AG04449 (cell line): ENCODE results near the gene VAPA.

Experiments
- CTCF ChIA-PET: fragments of 350-600 bp; formaldehyde crosslinking; extraction: SDS; loops from one replicate; lab custom pipeline; 2021; ENCODE audit warnings: antibody characterized with exemption; lab: Yijun Ruan, JAX
- POLR2A ChIA-PET: fragments of 400-600, 350-600 bp; formaldehyde crosslinking; extraction: SDS; loops from one replicate; lab custom pipeline; 2020; ENCODE audit warnings: antibody characterized with exemption, inconsistent platforms; lab: Yijun Ruan, JAX
- DNase-seq: peaks from one replicate; pipeline ENCODE4 v3.0.0-alpha.2; 2010; ENCODE audit warnings: low read depth, low spot score
- H3K4me3 ChIP-seq: 2 replicates; pipeline ENCODE4 v1.5.1; 2011; ENCODE audit warnings: low read depth, mild to moderate bottlenecking, control low read depth, low read length
- TF ChIP-seq, protein P1 (sequence below): IDR thresholded peaks from one replicate; pipeline ENCODE4 v1.5.1; 2011; ENCODE audit warnings: mild to moderate bottlenecking, moderate library complexity, low read length, control low read depth, inconsistent platforms; ENCODE audit not compliant: insufficient read depth; ENCODE audit errors: missing control alignments

Gene VAPA

DNA sequence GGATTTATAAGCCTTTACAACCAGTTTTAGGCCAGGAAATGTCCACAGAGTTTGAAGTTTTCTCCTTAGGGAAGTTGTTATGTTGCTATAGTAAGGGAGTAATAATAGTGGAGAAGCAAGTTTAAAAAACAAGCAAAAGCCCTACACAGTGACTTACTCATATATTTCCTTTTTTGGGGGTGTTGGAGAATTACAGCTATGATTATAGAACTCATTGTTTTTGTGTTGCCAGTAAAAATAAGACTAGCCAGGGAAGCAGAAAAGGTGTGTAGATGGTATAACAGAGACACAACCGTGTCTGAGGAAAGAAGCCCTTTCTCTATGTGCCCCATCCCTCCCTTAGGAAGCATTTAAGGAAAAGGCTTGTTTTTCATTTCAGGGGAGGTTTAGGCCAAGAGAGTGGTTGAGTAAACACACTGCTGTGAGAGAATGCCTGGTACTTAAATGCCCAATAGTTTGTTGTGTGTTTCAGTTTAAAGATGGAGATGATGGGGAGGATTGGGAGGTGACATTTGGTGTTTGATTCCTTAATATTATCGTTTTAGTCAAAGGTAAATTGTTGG, 2.3 kb downstream of the VAPA start:
- peak overlapping the region; percentile 93 for H3K4me3 ChIP-seq
- no peak for DNase-seq
- TF ChIP-seq, protein P1, sequence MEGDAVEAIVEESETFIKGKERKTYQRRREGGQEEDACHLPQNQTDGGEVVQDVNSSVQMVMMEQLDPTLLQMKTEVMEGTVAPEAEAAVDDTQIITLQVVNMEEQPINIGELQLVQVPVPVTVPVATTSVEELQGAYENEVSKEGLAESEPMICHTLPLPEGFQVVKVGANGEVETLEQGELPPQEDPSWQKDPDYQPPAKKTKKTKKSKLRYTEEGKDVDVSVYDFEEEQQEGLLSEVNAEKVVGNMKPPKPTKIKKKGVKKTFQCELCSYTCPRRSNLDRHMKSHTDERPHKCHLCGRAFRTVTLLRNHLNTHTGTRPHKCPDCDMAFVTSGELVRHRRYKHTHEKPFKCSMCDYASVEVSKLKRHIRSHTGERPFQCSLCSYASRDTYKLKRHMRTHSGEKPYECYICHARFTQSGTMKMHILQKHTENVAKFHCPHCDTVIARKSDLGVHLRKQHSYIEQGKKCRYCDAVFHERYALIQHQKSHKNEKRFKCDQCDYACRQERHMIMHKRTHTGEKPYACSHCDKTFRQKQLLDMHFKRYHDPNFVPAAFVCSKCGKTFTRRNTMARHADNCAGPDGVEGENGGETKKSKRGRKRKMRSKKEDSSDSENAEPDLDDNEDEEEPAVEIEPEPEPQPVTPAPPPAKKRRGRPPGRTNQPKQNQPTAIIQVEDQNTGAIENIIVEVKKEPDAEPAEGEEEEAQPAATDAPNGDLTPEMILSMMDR, result no peak
- CTCF ChIA-PET, result interaction anchor here (0.6 kb wide), 1 partner anchor 304 kb away, joined by 3 read pairs; no protein-coding TSS in a partner anchor
- POLR2A ChIA-PET, result no interaction called here

DNA sequence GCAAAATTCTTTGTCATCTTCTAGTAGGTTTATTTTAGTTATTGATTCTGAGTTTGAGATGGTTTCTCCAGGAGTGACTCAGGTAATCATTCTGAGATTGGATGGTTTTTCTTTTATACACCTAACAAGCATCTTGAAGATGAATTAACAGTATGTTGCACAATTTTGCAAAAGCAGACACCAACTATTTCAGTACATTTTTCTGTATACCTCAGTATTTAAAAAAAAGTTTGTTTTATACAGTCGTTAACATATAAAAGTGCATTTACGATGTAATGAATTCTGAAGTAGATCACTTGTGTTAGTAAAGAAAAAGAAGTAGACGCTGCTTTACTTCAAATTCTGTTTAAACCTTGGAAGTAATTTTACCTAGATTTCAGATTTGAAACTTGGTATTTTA, 3.0 kb downstream of the VAPA start:
- ChIA-PET POLR2A (no interaction called here), CTCF (no interaction called here)
- no peak for DNase-seq
- TF ChIP-seq, protein P1, result no peak
- H3K4me3 ChIP-seq, result no peak overlapping the region

DNA sequence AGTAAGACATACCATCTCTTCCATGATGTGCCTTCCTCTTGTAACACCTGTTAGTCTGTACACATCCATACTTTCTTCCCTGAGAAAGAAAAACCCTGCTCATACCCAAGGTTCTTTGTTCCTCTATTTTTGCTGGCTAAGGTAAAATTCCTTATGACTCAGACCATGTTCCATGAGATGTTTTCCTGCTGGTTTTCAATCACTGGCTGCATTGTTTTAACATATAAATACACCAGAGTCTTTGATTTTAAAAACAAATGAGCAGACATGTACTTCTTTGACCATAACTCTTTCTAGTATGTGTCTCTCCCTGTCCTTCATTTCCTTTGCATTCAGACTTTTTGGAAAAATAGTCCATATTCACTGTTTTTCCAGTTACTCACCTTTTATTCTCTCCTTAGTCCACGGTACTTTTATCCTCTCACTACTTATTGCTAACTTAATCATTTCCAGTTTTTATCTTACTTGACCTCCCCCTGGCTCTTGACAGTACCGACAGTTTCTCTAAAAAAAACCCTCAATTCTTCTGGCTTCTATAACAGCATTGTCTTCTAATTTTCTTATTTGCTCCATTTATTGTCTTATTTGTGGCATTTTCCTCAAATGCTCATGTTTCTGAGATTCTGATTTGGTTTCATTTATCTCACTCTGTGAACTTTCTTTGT, 4.3 kb downstream of the VAPA start:
- no peak for DNase-seq
- POLR2A ChIA-PET, result no interaction called here
- CTCF ChIA-PET, result no interaction called here
- H3K4me3 ChIP-seq, result no peak overlapping the region
- TF ChIP-seq, protein P1, result no peak

DNA sequence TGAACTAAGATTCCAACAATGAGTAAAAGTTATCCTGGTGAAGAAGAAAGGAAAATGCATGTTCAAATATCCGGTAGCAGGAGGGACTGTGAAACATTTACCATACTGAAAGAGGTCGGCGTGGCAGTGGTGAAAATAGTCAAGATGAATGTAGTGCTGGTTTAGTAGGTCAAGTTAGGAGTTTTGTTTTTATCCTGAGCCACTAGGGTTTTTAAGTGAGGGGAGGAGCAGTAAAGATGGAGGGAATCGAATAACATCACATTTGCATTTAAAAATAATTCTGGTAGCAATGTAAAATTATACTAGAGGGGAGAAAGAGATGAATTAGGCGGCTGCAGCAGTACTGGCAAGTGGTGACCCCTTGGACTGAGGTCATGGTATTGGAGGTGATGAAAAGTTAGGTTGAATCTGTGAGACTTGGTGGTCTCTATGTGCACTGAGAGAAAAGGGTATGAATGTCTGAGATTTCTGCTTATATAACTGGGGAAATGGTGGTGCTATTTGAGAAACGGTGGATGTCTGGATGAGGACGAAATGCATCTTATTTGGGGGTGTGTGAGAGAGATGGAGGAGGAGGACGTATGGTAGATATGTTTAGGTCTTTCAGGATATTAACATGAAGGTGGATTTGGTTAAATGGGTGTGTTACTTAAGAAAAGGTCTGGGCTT, 5.9 kb downstream of the VAPA start:
- CTCF ChIA-PET, result no interaction called here
- DNase-seq, result no peak
- POLR2A ChIA-PET, result no interaction called here
- H3K4me3 ChIP-seq, result no peak overlapping the region
- TF ChIP-seq, protein P1, result no peak

DNA sequence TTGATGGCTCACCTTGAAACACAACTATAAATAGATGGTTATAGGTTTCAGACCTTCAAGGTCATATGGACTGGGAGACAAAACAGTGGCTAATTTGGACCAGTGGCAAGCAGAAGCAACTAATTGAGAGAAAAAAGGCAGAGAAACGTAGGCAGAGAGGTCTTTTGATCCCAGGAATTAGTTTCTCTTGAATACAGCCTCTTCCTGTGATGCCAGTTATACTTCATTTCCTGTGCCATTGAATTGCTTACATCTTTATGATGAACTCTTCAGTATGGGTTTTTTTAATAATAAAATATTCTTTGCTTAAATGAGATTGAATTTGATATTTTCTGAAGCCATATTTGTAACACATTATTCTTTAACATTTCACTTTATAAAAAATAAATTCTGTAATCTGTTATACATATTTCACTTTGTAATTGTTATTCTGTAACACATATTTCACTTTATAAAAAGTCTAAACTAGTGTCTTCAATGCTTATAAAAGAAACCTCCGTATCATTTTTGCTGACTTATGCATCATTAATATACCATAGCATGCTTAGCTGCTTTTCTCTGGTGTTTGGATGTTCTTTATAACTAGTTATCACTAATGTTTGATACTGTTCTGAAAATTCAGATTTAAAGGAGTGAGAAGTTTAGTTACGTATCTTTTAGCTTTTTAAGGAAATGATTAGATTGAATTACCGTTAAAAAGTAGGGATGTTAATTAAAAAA, 8.9 kb downstream of the VAPA start:
- DNase-seq, result no peak
- ChIA-PET CTCF (interaction anchor here (1.3 kb wide), 1 partner anchor 151 kb away, joined by 3 read pairs; no protein-coding TSS in a partner anchor), POLR2A (interaction anchor here (0.6 kb wide), 1 partner anchor 152 kb away, joined by 3 read pairs; no protein-coding TSS in a partner anchor)
- TF ChIP-seq, protein P1, result no peak
- H3K4me3 ChIP-seq, result no peak overlapping the region

DNA sequence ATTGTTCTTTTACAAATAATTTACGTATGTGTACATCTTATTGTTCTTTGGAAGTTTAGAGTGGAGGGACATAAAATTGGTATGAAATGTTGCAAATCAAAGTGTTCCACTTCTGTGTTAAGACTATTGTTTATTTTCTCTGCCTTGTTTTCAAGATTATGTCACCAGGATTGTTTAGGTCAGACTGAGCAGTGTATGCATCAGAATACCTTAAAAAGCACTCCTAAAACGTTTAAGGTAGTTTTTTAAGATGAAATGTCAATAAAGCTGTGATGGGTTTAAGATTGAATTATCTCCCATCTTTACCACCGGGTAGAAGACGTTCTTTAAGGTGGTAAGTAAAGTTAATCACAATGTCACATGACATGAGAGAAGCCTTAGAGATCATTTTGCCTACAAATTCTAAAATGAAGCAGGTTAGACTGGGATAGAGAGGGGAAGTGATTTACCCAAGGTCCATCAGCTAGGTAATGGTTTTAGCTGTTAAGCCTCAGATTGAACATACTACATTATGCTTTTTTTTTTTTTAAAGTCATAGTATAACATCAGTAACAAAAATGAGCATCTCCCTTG, 10.6 kb downstream of the VAPA start:
- TF ChIP-seq, protein P1, result no peak
- ChIA-PET CTCF (interaction anchor here (1.1 to 1.6 kb wide), 2 partner anchors 10 to 241 kb away, joined by 3 to 4 read pairs; no protein-coding TSS in a partner anchor), POLR2A (no interaction called here)
- no peak overlapping the region for H3K4me3 ChIP-seq
- no peak for DNase-seq
